Stimulated activated CD4-positive, alpha-beta T cell treated with anti-CD3 and anti-CD28 coated beads, Interleukin-4, amount 100 ng/mL, for 4 hours (primary cell): Measurements from ENCODE around the gene BAK1.
A peak's percentile ranks its signal among the peaks of the same experiment; 100 is the strongest.
"Not testable (repeated sequence)": the region's sequence is repeated elsewhere in the genome, so short reads cannot be mapped to it uniquely, and the experiment has no call there.

Source experiments
- DNase-seq, 2 experiments: peaks; one replicate each; pipeline ENCODE4 v3.0.0-alpha.2; 2020

BAK1 gene

GRCh38 chr6:33585403-33586107 lies 5.5 kb upstream of the BAK1 start:
- DNase-seq: peak; percentile 81 to 86

GRCh38 chr6:33584700-33585402 lies 4.8 kb upstream of the BAK1 start:
- DNase-seq: no peak

- DNase-seq: no peak
Observed at GRCh38 chr6:33583591-33584155, 3.6 kb upstream of the BAK1 start.

- DNase-seq: no peak
Observed at GRCh38 chr6:33581186-33581585, 1.1 kb upstream of the BAK1 start.

GRCh38 chr6:33578588-33579011 lies 1.5 kb downstream of the BAK1 start:
- DNase-seq: peak; percentile 28 to 46

- DNase-seq: no peak
Observed at GRCh38 chr6:33578164-33578563, 1.9 kb downstream of the BAK1 start.

GRCh38 chr6:33577718-33578117 lies 2.4 kb downstream of the BAK1 start:
- no peak for DNase-seq

GRCh38 chr6:33577106-33577535 lies 3.0 kb downstream of the BAK1 start:
- peak; percentile 18 to 58 for DNase-seq

- DNase-seq: no peak
Observed at GRCh38 chr6:33576668-33577067, 3.4 kb downstream of the BAK1 start.

GRCh38 chr6:33575211-33575610 lies 4.9 kb downstream of the BAK1 start:
- DNase-seq: no peak

GRCh38 chr6:33571637-33572316 lies 8.3 kb downstream of the BAK1 start:
- no peak for DNase-seq

- DNase-seq: peak; percentile 83 to 92
Observed at GRCh38 chr6:33570806-33571636, 9.1 kb downstream of the BAK1 start.

- no peak for DNase-seq
Observed at GRCh38 chr6:33568826-33569570, 11.1 kb downstream of the BAK1 start.

- DNase-seq: no peak
Observed at GRCh38 chr6:33567836-33568235, 12.2 kb downstream of the BAK1 start.

- no peak for DNase-seq
Observed at GRCh38 chr6:33566182-33567084, 13.6 kb downstream of the BAK1 start.

- DNase-seq: no peak
Observed at GRCh38 chr6:33558801-33559200, 21.3 kb downstream of the BAK1 start.

GRCh38 chr6:33557376-33557775 lies 22.7 kb downstream of the BAK1 start:
- no peak for DNase-seq

GRCh38 chr6:33552883-33553282 lies 27.2 kb downstream of the BAK1 start:
- DNase-seq: not testable (repeated sequence)

GRCh38 chr6:33552252-33552651 lies 27.8 kb downstream of the BAK1 start:
- DNase-seq: no peak

GRCh38 chr6:33551538-33551937 lies 28.5 kb downstream of the BAK1 start:
- DNase-seq: no peak

GRCh38 chr6:33549896-33550295 lies 30.2 kb downstream of the BAK1 start:
- no peak for DNase-seq
